H1 (cell line): ENCODE measurements around the gene TMEM150A. TPM values are rescaled to one million over a fixed set of nuclear protein-coding genes. Genes with fewer than 3 reads are reported as not detected.

ENCODE experiments used
- CTCF ChIA-PET: fragments of 300-600 bp; sonication (Branson Sonifier 250); formaldehyde crosslinking; loops from one replicate; lab custom pipeline; 2021; ENCODE audit not compliant: partially characterized antibody; lab: Charles Lee
- POLR2A ChIA-PET: fragments of 300-600 bp; sonication (Branson Sonifier 250); formaldehyde crosslinking; loops from one replicate; lab custom pipeline; 2021; ENCODE audit warnings: inconsistent platforms; ENCODE audit not compliant: partially characterized antibody; lab: Charles Lee
- DNase-seq, 2 experiments: peaks; one replicate each; pipeline versions ENCODE4 v3.0.0 to v3.0.0-alpha.2; 2010 to 2022; ENCODE audit warnings: low spot score in 2 of 2, low read depth in 1 of 2, mixed read lengths in 1 of 2
- FAIRE-seq: peaks from 2 replicates; lab custom pipeline; 2011; peaks lifted over from hg19 to GRCh38; lab: Jason Lieb, UNC
- H2AFZ ChIP-seq: 2 replicates; pipeline ENCODE4 v1.8.1; 2012; ENCODE audit warnings: low read length, inconsistent platforms
- H2AK5ac ChIP-seq: 2 replicates; pipeline ENCODE4 v1.6.1; 2013; ENCODE audit warnings: low read depth, low read length
- H2BK120ac ChIP-seq: replicated peaks from 2 replicates; pipeline ENCODE3; 2013; ENCODE audit warnings: low read depth, low read length, inconsistent platforms
- H2BK12ac ChIP-seq: 2 replicates; pipeline ENCODE4 v1.6.1; 2013; ENCODE audit warnings: low read depth, low read length
- H2BK15ac ChIP-seq: 2 replicates; pipeline ENCODE4 v1.6.1; 2013; ENCODE audit warnings: low read length
- H2BK20ac ChIP-seq: 2 replicates; pipeline ENCODE4 v1.6.1; 2013; ENCODE audit warnings: low read length
- H2BK5ac ChIP-seq: 2 replicates; pipeline ENCODE4 v1.6.1; 2013; ENCODE audit warnings: low read depth, low read length
- H3K14ac ChIP-seq: 2 replicates; pipeline ENCODE4 v1.6.1; 2013; ENCODE audit warnings: inconsistent platforms; ENCODE audit not compliant: insufficient read length
- H3K18ac ChIP-seq: 2 replicates; pipeline ENCODE4 v1.6.1; 2013; ENCODE audit warnings: low read length; ENCODE audit errors: extremely low read depth
- H3K23ac ChIP-seq: 2 replicates; pipeline ENCODE4 v1.6.1; 2013; ENCODE audit warnings: inconsistent platforms; ENCODE audit not compliant: insufficient read length
- H3K23me2 ChIP-seq: 2 replicates; pipeline ENCODE4 v1.6.1; 2013; ENCODE audit warnings: low read depth, low read length
- H3K27ac ChIP-seq: 2 replicates; pipeline ENCODE4 v1.6.1; 2011; ENCODE audit warnings: low read depth, low read length, inconsistent platforms
- H3K27me3 ChIP-seq, 4 experiments: replicated peaks in 1 of 4; 1 replicate in 1 of 4; 2 replicates in 3 of 4; pipeline versions ENCODE4 v1.6.1 to v1.8.1; 2011 to 2013; ENCODE audit warnings: low read length in 3 of 4, mild to moderate bottlenecking in 3 of 4, inconsistent platforms in 2 of 4, mixed read lengths in 2 of 4, moderate library complexity in 1 of 4; ENCODE audit not compliant: control insufficient read depth in 3 of 4, insufficient read depth in 3 of 4; ENCODE audit errors: extremely low read depth in 1 of 4
- H3K36me3 ChIP-seq, 4 experiments: 2 replicates each; pipeline versions ENCODE4 v1.6.1 to v1.8.1; 2011 to 2013; ENCODE audit warnings: mild to moderate bottlenecking in 4 of 4, low read length in 3 of 4, moderate library complexity in 2 of 4, control low read depth in 1 of 4, inconsistent platforms in 1 of 4; ENCODE audit not compliant: insufficient read depth in 4 of 4, control insufficient read depth in 2 of 4
- H3K4ac ChIP-seq: replicated peaks from 2 replicates; pipeline ENCODE3; 2013; ENCODE audit warnings: low read length, low read depth, mixed read lengths, inconsistent platforms; ENCODE audit not compliant: insufficient read length
- H3K4me1 ChIP-seq, 4 experiments: replicated peaks in 1 of 4; 1 replicate in 1 of 4; 2 replicates in 3 of 4; pipeline versions ENCODE4 v1.6.1 to v1.8.1; 2011 to 2013; ENCODE audit warnings: low read length in 3 of 4, inconsistent platforms in 2 of 4, mixed read lengths in 1 of 4; ENCODE audit not compliant: insufficient read depth in 4 of 4, control insufficient read depth in 3 of 4
- H3K4me2 ChIP-seq, 2 experiments: 2 replicates each; pipeline versions ENCODE4 v1.6.1 to v1.8.1; 2011 to 2013; ENCODE audit warnings: low read depth in 2 of 2, low read length in 2 of 2, control low read depth in 1 of 2, inconsistent platforms in 1 of 2, mild to moderate bottlenecking in 1 of 2; ENCODE audit not compliant: insufficient read depth in 1 of 2
- H3K4me3 ChIP-seq, 4 experiments: fragments of 200-600, 300-600 bp in 1 of 4; sonication (generic), shearing (Covaris generic), sonication (Bioruptor Twin) in 1 of 4; 2 replicates each; pipeline versions ENCODE4 v1.5.1 to v1.8.1; 2011 to 2016; ENCODE audit warnings: low read length in 4 of 4, low read depth in 3 of 4, control low read depth in 2 of 4, inconsistent platforms in 2 of 4, mild to moderate bottlenecking in 2 of 4, mixed read lengths in 1 of 4, moderate library complexity in 1 of 4; ENCODE audit not compliant: insufficient read depth in 2 of 4; ENCODE audit errors: extremely low read depth in 1 of 4
- H3K56ac ChIP-seq: replicated peaks from 2 replicates; pipeline ENCODE3; 2013; ENCODE audit warnings: low read depth, mild to moderate bottlenecking, mixed read lengths, low read length, inconsistent platforms; ENCODE audit not compliant: insufficient read length
- H3K79me1 ChIP-seq: 2 replicates; pipeline ENCODE4 v1.6.1; 2013; ENCODE audit warnings: low read depth, low read length, control low read depth
- H3K79me2 ChIP-seq, 2 experiments: 2 replicates each; pipeline versions ENCODE4 v1.6.1 to v1.8.1; 2012 to 2013; ENCODE audit warnings: low read length in 2 of 2, mild to moderate bottlenecking in 2 of 2, inconsistent platforms in 1 of 2; ENCODE audit not compliant: insufficient read depth in 2 of 2, control insufficient read depth in 1 of 2
- H3K9ac ChIP-seq, 4 experiments: replicated peaks in 1 of 4; 1 replicate in 1 of 4; 2 replicates in 3 of 4; pipeline versions ENCODE4 v1.6.1 to v1.8.1; 2011 to 2013; ENCODE audit warnings: low read depth in 3 of 4, low read length in 3 of 4, control low read depth in 2 of 4, mild to moderate bottlenecking in 2 of 4, moderate library complexity in 2 of 4, inconsistent platforms in 1 of 4; ENCODE audit errors: extremely low read depth in 1 of 4
- H3K9me3 ChIP-seq, 2 experiments: 2 replicates each; pipeline versions ENCODE4 v1.6.1 to v1.8.1; 2012 to 2013; ENCODE audit warnings: mild to moderate bottlenecking in 2 of 2, moderate library complexity in 2 of 2, control low read depth in 1 of 2, inconsistent platforms in 1 of 2, low read depth in 1 of 2, low read length in 1 of 2, mixed read lengths in 1 of 2; ENCODE audit not compliant: insufficient read depth in 2 of 2
- H4K20me1 ChIP-seq, 2 experiments: replicated peaks in 1 of 2; 2 replicates each; pipeline versions ENCODE3 to v1.8.1; 2011 to 2013; ENCODE audit warnings: inconsistent platforms in 2 of 2, low read length in 2 of 2, mild to moderate bottlenecking in 1 of 2; ENCODE audit not compliant: insufficient read depth in 2 of 2, control insufficient read depth in 1 of 2
- H4K5ac ChIP-seq: 2 replicates; pipeline ENCODE4 v1.6.1; 2013; ENCODE audit warnings: low read length, low read depth, mixed read lengths, inconsistent platforms; ENCODE audit not compliant: insufficient read length
- H4K8ac ChIP-seq: 2 replicates; pipeline ENCODE4 v1.8.0; 2013; ENCODE audit warnings: mild to moderate bottlenecking, moderate library complexity, low read length, inconsistent platforms; ENCODE audit not compliant: insufficient read depth; ENCODE audit errors: extremely low read depth
- H4K91ac ChIP-seq: replicated peaks from 2 replicates; pipeline ENCODE3; 2013; ENCODE audit warnings: low read length, mixed read lengths, inconsistent platforms; ENCODE audit not compliant: insufficient read length
- ASH2L ChIP-seq: fragments of 200-600, 300-600 bp; sonication (generic); IDR thresholded peaks from one replicate; pipeline ENCODE4 v1.7.1; 2017; ENCODE audit warnings: low read length
- BACH1 ChIP-seq: IDR thresholded peaks from 2 replicates; pipeline ENCODE4 v1.6.1; 2012; ENCODE audit warnings: low read length, improper control_type of control experiment
- BRCA1 ChIP-seq: IDR thresholded peaks from 2 replicates; pipeline ENCODE4 v1.6.1; 2012; ENCODE audit warnings: low read depth, low read length, improper control_type of control experiment
- EP300 ChIP-seq, 2 experiments: IDR thresholded peaks; 1 replicate in 1 of 2; 2 replicates in 1 of 2; pipeline ENCODE4 v1.6.1; 2011 to 2012; ENCODE audit warnings: low read depth in 2 of 2, low read length in 2 of 2, mild to moderate bottlenecking in 2 of 2, borderline replicate concordance in 1 of 2, inconsistent platforms in 1 of 2, moderate library complexity in 1 of 2
- EZH2 ChIP-seq: fragments of 200-600 bp; sonication (generic); IDR thresholded peaks from 2 replicates; pipeline ENCODE4 v1.7.1; 2012; ENCODE audit warnings: low read depth, mild to moderate bottlenecking, moderate library complexity, low read length, inconsistent platforms; ENCODE audit not compliant: severe bottlenecking
- GABPA ChIP-seq: IDR thresholded peaks from 2 replicates; pipeline ENCODE4 v1.6.1; 2011; ENCODE audit warnings: mild to moderate bottlenecking, low read length, moderate library complexity, borderline replicate concordance; ENCODE audit not compliant: insufficient read depth
- RNF2 ChIP-seq: fragments of 200-900, 300-1000 bp; sonication (generic); IDR thresholded peaks from 2 replicates; pipeline ENCODE4 v1.7.1; 2016; ENCODE audit warnings: borderline replicate concordance, low read depth, mild to moderate bottlenecking, antibody characterized with exemption, low read length; ENCODE audit not compliant: poor library complexity, severe bottlenecking; ENCODE audit errors: missing control alignments
- WGBS, 2 experiments: shearing (Covaris generic) in 1 of 2; methylation state at CpG; one replicate each; pipeline versions ENCODE4 v1.1.6 to v1.1.7; 2013 to 2015; ENCODE audit warnings: low lambda C conversion rate in 2 of 2, mixed read lengths in 2 of 2, inconsistent platforms in 1 of 2, low coverage in 1 of 2, missing lambda C conversion rate in 1 of 2; ENCODE audit not compliant: insufficient replicate concordance in 2 of 2, insufficient coverage in 1 of 2, insufficient read length in 1 of 2; ENCODE audit errors: extremely low coverage in 1 of 2, missing lambda C conversion rate in 1 of 2; 5-methylcytosine and 5-hydroxymethylcytosine counted together
- polyA plus RNA-seq, 7 experiments: library from polyadenylated mRNA; depleted of rRNA in 3 of 7; stranded (reverse) in 5 of 7; unstranded in 2 of 7; fragments of >200 nt in 5 of 7; fragments of 200-250 nt in 2 of 7; gene quantifications; 1 replicate in 5 of 7; 2 replicates in 1 of 7; 4 replicates in 1 of 7; pipeline versions ENCODE4 v1.2.1 to v1.2.3, GENCODE V29; 2011 to 2013; ENCODE audit warnings: missing spikeins in 2 of 7, mixed read lengths in 2 of 7
- total RNA-seq: library from RNA; stranded (reverse); fragmentation: NEBNext Ultra II Directional; extraction: Animal tissue kit (Norgen Biotek cat#: 25700); gene quantifications from 2 replicates; pipeline ENCODE4 v1.2.1, GENCODE V29; 2021
- TF ChIP-seq, protein P1 (sequence below): IDR thresholded peaks from 2 replicates; pipeline ENCODE4 v1.6.1; 2012; ENCODE audit warnings: low read length, inconsistent platforms

TMEM150A gene
- total and polyA plus RNA-seq, 2 of the 8 experiments (the other 6 are each of a cell fraction or from before 2014, with no cell fraction given): 19.8 to 29.9 TPM

GRCh38 chr2:85635011-85635410 lies 32.5 kb upstream of the TMEM150A start:
- Histone ChIP-seq H3K9ac (no peak overlapping the region), H4K20me1 (peaks cover 5 to 11% of the 10 kb centered on the region in 2 experiments), H3K4me2 (no peak overlapping the region), H2AK5ac (no peak overlapping the region), H3K18ac (no peak overlapping the region), H4K91ac (no peak overlapping the region), H4K8ac (no peak overlapping the region), H3K4ac (no peak overlapping the region), H3K23me2 (no peaks in the 10 kb centered on the region), H2BK12ac (no peak overlapping the region), H4K5ac (no peak overlapping the region), H3K4me3 (no peak overlapping the region), H3K9me3 (no peaks in the 10 kb centered on the region), H3K27me3 (no peaks in the 10 kb centered on the region), H2BK120ac (no peak overlapping the region), H3K23ac (no peak overlapping the region), H3K14ac (no peak overlapping the region), H3K79me2 (no peaks in the 10 kb centered on the region; a peak in 1 of 4 replicates), H2BK20ac (no peak overlapping the region), H3K56ac (no peak overlapping the region), H3K36me3 (peaks cover 19 to 80% (median 62%) of the 10 kb centered on the region in 4 experiments), H3K27ac (no peak overlapping the region), H2BK5ac (no peak overlapping the region), H3K79me1 (0 out of 2 replicates have a peak, but pooled peaks cover 3% of the 10 kb centered on the region), H3K4me1 (no peaks in the 10 kb centered on the region), H2AFZ (no peak overlapping the region), H2BK15ac (no peak overlapping the region)
- DNase-seq: no peak
- ChIA-PET POLR2A (interaction anchor here (0.7 to 3.2 kb wide), 4 partner anchors 11 to 464 kb away, joined by 3 to 16 read pairs (median 8); partner anchors contain the start of gene TMEM150A), CTCF (interaction anchor here (0.7 to 5.9 kb wide), 5 partner anchors 14 to 407 kb away, joined by 3 to 69 read pairs (median 4); no protein-coding TSS in a partner anchor)
- TF ChIP-seq BRCA1 (no peak), BACH1 (no peak), EZH2 (no peak), RNF2 (no peak), EP300 (IDR thresholded peaks at IDR 0.05; ENCODE audit: borderline replicate concordance in 1 of 2, low read depth in 2 of 2, low read length in 2 of 2) (no peak), GABPA (no peak), ASH2L (no peak)
- TF ChIP-seq, protein P1, sequence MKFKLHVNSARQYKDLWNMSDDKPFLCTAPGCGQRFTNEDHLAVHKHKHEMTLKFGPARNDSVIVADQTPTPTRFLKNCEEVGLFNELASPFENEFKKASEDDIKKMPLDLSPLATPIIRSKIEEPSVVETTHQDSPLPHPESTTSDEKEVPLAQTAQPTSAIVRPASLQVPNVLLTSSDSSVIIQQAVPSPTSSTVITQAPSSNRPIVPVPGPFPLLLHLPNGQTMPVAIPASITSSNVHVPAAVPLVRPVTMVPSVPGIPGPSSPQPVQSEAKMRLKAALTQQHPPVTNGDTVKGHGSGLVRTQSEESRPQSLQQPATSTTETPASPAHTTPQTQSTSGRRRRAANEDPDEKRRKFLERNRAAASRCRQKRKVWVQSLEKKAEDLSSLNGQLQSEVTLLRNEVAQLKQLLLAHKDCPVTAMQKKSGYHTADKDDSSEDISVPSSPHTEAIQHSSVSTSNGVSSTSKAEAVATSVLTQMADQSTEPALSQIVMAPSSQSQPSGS: no peak
- WGBS, 2 experiments: 93% methylated on average over 8 of the region's 8 CpGs; no CpG with 5 or more reads in 1 of the 2 experiments
- no peak for FAIRE-seq
